ENCODE data around the gene PCDHA1. TPM values are rescaled to one million over a fixed set of nuclear protein-coding genes. Genes with fewer than 3 reads are reported as not detected.
A peak's percentile ranks its signal among the peaks of the same experiment; 100 is the strongest.

The PCDHA1 gene
- total RNA-seq (2022), result 0.07 TPM in 1 of 2 replicates, not detected in the other
- Bru-seq, nascent RNA, result percentile 18 among the genes with signal in this experiment
- BruChase-seq, experiment 1, labeled RNA remaining after a 2-hour chase, result percentile 7 among the genes with signal in this experiment
- BruChase-seq, experiment 2, labeled RNA remaining after a 6-hour chase, result percentile 17 among the genes with signal in this experiment
- long read RNA-seq, result 0 reads

GRCh38 chr5:140785905-140786686, at the start of gene PCDHA1:
TSS of gene PCDHA1 (plus strand) at chr5:140786140.
- BruUV-seq (replicated peaks), result no TSS peak
- H3K4me3 ChIP-seq (ENCODE audit: low read depth, low read length), result no peak within 1 kb of the TSS
- H3K9me3 ChIP-seq, result peaks cover 26% of the 10 kb centered on the region
- no peaks in the 10 kb centered on the region for H3K27me3 Mint-ChIP-seq (ENCODE audit: insufficient read depth, unreplicated experiment)
- H3K4me1 ChIP-seq, result no peaks in the 10 kb centered on the region
- H3K36me3 Mint-ChIP-seq (ENCODE audit: insufficient read depth, unreplicated experiment), result no peaks in the 10 kb centered on the region
- no peaks in the 10 kb centered on the region for H3K36me3 ChIP-seq (ENCODE audit: control insufficient read depth, insufficient read depth, low read length)
- no peak within 1 kb of the TSS for H3K27ac Mint-ChIP-seq (ENCODE audit: unreplicated experiment)
- no peak for DNase-seq
- ChIA-PET CTCF (interaction anchor here (0.7 kb wide), 1 partner anchor 255 kb away, joined by 3 read pairs; no protein-coding TSS in a partner anchor), POLR2A (no interaction called here)
- intact Hi-C loops (cut with micrococcal nuclease; ENCODE audit: unreplicated experiment), result no loop called here
- H3K9me3 Mint-ChIP-seq (ENCODE audit: unreplicated experiment), result peaks cover 27% of the 10 kb centered on the region
- H3K27me3 ChIP-seq (replicated peaks; ENCODE audit: control insufficient read depth, insufficient read depth, low read length), result no peaks in the 10 kb centered on the region
- H3K4me3 Mint-ChIP-seq (ENCODE audit: unreplicated experiment), result no peak within 1 kb of the TSS
- H3K4me1 Mint-ChIP-seq (ENCODE audit: low read depth, unreplicated experiment), result no peaks in the 10 kb centered on the region
- TF ChIP-seq, protein P1, sequence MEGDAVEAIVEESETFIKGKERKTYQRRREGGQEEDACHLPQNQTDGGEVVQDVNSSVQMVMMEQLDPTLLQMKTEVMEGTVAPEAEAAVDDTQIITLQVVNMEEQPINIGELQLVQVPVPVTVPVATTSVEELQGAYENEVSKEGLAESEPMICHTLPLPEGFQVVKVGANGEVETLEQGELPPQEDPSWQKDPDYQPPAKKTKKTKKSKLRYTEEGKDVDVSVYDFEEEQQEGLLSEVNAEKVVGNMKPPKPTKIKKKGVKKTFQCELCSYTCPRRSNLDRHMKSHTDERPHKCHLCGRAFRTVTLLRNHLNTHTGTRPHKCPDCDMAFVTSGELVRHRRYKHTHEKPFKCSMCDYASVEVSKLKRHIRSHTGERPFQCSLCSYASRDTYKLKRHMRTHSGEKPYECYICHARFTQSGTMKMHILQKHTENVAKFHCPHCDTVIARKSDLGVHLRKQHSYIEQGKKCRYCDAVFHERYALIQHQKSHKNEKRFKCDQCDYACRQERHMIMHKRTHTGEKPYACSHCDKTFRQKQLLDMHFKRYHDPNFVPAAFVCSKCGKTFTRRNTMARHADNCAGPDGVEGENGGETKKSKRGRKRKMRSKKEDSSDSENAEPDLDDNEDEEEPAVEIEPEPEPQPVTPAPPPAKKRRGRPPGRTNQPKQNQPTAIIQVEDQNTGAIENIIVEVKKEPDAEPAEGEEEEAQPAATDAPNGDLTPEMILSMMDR (IDR thresholded peaks at IDR 0.05; ENCODE audit: insufficient read depth in 1 of 2, low read depth in 1 of 2, low read length in 1 of 2, severe bottlenecking in 1 of 2, unreplicated experiment in 1 of 2), result no peak

- no peaks in the 10 kb centered on the region for H3K36me3 Mint-ChIP-seq (ENCODE audit: insufficient read depth, unreplicated experiment)
- H3K4me3 Mint-ChIP-seq (ENCODE audit: unreplicated experiment), result no peak overlapping the region
- no TSS peak for BruUV-seq (replicated peaks)
- peaks cover 9% of the 10 kb centered on the region for H3K27me3 Mint-ChIP-seq (ENCODE audit: insufficient read depth, unreplicated experiment)
- POLR2A ChIA-PET, result no interaction called here
- no peaks in the 10 kb centered on the region for H3K4me1 Mint-ChIP-seq (ENCODE audit: low read depth, unreplicated experiment)
- intact Hi-C loops (cut with micrococcal nuclease; ENCODE audit: unreplicated experiment), result no loop called here
- no peak for DNase-seq
- Histone ChIP-seq H3K4me1 (no peaks in the 10 kb centered on the region), H3K36me3 (ENCODE audit: control insufficient read depth, insufficient read depth, low read length) (no peaks in the 10 kb centered on the region), H3K27me3 (replicated peaks; ENCODE audit: control insufficient read depth, insufficient read depth, low read length) (no peaks in the 10 kb centered on the region), H3K4me3 (ENCODE audit: low read depth, low read length) (no peak overlapping the region), H3K9me3 (peaks cover 2% of the 10 kb centered on the region; the same call in 1 of the 2 replicates)
- CTCF ChIA-PET, result no interaction called here
- TF ChIP-seq, protein P1 (IDR thresholded peaks at IDR 0.05; ENCODE audit: insufficient read depth in 1 of 2, low read depth in 1 of 2, low read length in 1 of 2, severe bottlenecking in 1 of 2, unreplicated experiment in 1 of 2), result no peak
- no peak overlapping the region for H3K27ac Mint-ChIP-seq (ENCODE audit: unreplicated experiment)
- H3K9me3 Mint-ChIP-seq (ENCODE audit: unreplicated experiment), result no peaks in the 10 kb centered on the region
These were observed 48.5 kb upstream of the PCDHA1 start for GRCh38 chr5:140737486-140737885.

GRCh38 chr5:140741967-140742366, 44.0 kb upstream of the PCDHA1 start:
- Mint-ChIP-seq H3K36me3 (ENCODE audit: insufficient read depth, unreplicated experiment) (no peaks in the 10 kb centered on the region), H3K4me3 (ENCODE audit: unreplicated experiment) (no peak overlapping the region), H3K27ac (ENCODE audit: unreplicated experiment) (no peak overlapping the region), H3K27me3 (ENCODE audit: insufficient read depth, unreplicated experiment) (peaks cover 4% of the 10 kb centered on the region), H3K4me1 (ENCODE audit: low read depth, unreplicated experiment) (no peaks in the 10 kb centered on the region), H3K9me3 (ENCODE audit: unreplicated experiment) (peaks cover 3% of the 10 kb centered on the region)
- peaks cover 7% of the 10 kb centered on the region; the same call in 1 of the 2 replicates for H3K9me3 ChIP-seq
- intact Hi-C loops (cut with micrococcal nuclease; ENCODE audit: unreplicated experiment), result no loop called here
- BruUV-seq (replicated peaks), result no TSS peak
- CTCF ChIA-PET, result no interaction called here
- DNase-seq, result no peak
- POLR2A ChIA-PET, result no interaction called here
- H3K4me3 ChIP-seq (ENCODE audit: low read depth, low read length), result no peak overlapping the region
- no peaks in the 10 kb centered on the region for H3K4me1 ChIP-seq
- H3K27me3 ChIP-seq (replicated peaks; ENCODE audit: control insufficient read depth, insufficient read depth, low read length), result no peaks in the 10 kb centered on the region
- H3K36me3 ChIP-seq (ENCODE audit: control insufficient read depth, insufficient read depth, low read length), result no peaks in the 10 kb centered on the region
- TF ChIP-seq, protein P1 (IDR thresholded peaks at IDR 0.05; ENCODE audit: insufficient read depth in 1 of 2, low read depth in 1 of 2, low read length in 1 of 2, severe bottlenecking in 1 of 2, unreplicated experiment in 1 of 2), result no peak

Measured in Caco-2 (cell line).